Suprapubic skin (tissue), 4 donors: ENCODE results near the gene PODN.

Source experiments
- CTCF ChIP-seq, 2 donors: fragments of 200-600 bp in 1 of 2; fragments of 450-650 bp in 1 of 2; sonication (generic) in 1 of 2; IDR thresholded peaks; one replicate each; pipeline ENCODE4 v1.5.1; 2016 to 2019; ENCODE audit warnings: antibody characterized with exemption in 2 of 2, mild to moderate bottlenecking in 1 of 2, moderate library complexity in 1 of 2
- EP300 ChIP-seq: sonication (generic); formaldehyde crosslinking; IDR thresholded peaks from one replicate; pipeline ENCODE4 v1.6.1; 2017; ENCODE audit warnings: antibody characterized with exemption
- POLR2A ChIP-seq, 2 donors: fragments of 450-650 bp; IDR thresholded peaks; one replicate each; pipeline ENCODE4 v1.6.1; 2017; ENCODE audit warnings: antibody characterized with exemption in 2 of 2, mild to moderate bottlenecking in 2 of 2, moderate library complexity in 2 of 2
- POLR2AphosphoS5 ChIP-seq, 3 donors: sonication (generic); formaldehyde crosslinking; IDR thresholded peaks; one replicate each; pipeline ENCODE4 v1.6.1; 2017; ENCODE audit warnings: antibody characterized with exemption in 3 of 3

DNA sequence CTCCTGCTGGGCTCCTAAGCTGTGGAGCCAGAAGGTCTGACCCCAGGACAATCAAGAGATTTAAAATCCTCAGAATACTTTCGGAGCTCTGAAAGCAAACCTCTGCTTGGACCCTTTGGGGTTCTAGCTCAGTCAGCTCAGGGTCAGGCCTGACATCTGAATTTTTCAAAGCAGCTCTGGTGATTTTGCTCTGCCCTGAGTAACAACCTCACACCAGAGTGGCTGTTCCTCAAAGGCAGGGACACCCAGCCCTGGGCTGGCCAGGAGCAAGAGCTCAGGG is 68.5 kb downstream of the PODN start:
- TF ChIP-seq POLR2A (IDR thresholded peaks at IDR 0.05) (no peak), CTCF (IDR thresholded peaks at IDR 0.05) (no peak), EP300 (no peak), POLR2AphosphoS5 (IDR thresholded peaks at IDR 0.05) (no peak)
